SK-N-SH (cell line): ENCODE measurements around the gene OR2D2.

Source experiments
- EZH2phosphoT487 ChIP-seq: fragments of 200-600 bp; sonication (generic); IDR thresholded peaks from 2 replicates; pipeline ENCODE4 v1.6.1; 2017; ENCODE audit warnings: low read depth, mixed run types, mild to moderate bottlenecking, antibody characterized with exemption, moderate library complexity, borderline replicate concordance
- REST ChIP-seq: IDR thresholded peaks from 2 replicates; pipeline ENCODE4 v1.6.1; 2012; ENCODE audit warnings: mild to moderate bottlenecking, low read depth, low read length, moderate library complexity
- TF ChIP-seq, protein P1 (sequence below): fragments of 200-600 bp; sonication (generic); IDR thresholded peaks from 2 replicates; pipeline ENCODE4 v1.6.1; 2017; ENCODE audit warnings: antibody characterized with exemption, mild to moderate bottlenecking, moderate library complexity

DNA sequence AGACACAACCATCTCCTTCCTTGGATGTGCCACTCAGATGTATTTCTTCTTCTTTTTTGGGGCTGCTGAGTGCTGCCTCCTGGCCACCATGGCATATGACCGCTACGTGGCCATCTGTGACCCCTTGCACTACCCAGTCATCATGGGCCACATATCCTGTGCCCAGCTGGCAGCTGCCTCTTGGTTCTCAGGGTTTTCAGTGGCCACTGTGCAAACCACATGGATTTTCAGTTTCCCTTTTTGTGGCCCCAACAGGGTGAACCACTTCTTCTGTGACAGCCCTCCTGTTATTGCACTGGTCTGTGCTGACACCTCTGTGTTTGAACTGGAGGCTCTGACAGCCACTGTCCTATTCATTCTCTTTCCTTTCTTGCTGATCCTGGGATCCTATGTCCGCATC lies 15.4 kb downstream of the OR2D2 start:
- TF ChIP-seq EZH2phosphoT487 = no peak
- TF ChIP-seq, protein P1, sequence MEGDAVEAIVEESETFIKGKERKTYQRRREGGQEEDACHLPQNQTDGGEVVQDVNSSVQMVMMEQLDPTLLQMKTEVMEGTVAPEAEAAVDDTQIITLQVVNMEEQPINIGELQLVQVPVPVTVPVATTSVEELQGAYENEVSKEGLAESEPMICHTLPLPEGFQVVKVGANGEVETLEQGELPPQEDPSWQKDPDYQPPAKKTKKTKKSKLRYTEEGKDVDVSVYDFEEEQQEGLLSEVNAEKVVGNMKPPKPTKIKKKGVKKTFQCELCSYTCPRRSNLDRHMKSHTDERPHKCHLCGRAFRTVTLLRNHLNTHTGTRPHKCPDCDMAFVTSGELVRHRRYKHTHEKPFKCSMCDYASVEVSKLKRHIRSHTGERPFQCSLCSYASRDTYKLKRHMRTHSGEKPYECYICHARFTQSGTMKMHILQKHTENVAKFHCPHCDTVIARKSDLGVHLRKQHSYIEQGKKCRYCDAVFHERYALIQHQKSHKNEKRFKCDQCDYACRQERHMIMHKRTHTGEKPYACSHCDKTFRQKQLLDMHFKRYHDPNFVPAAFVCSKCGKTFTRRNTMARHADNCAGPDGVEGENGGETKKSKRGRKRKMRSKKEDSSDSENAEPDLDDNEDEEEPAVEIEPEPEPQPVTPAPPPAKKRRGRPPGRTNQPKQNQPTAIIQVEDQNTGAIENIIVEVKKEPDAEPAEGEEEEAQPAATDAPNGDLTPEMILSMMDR = no peak
- no peak for TF ChIP-seq REST
